GM21786 (cell line): Measurements from ENCODE around the gene TMEM94.
"Not testable (repeated sequence)": the region's sequence is repeated elsewhere in the genome, so short reads cannot be mapped to it uniquely, and the experiment has no call there.

Experiments used
- ATAC-seq: cut with Tn5 transposase; IDR thresholded peaks from one replicate; pipeline ENCODE4 v1.9.1; 2021; ENCODE audit not compliant: unreplicated experiment

TMEM94 gene

DNA sequence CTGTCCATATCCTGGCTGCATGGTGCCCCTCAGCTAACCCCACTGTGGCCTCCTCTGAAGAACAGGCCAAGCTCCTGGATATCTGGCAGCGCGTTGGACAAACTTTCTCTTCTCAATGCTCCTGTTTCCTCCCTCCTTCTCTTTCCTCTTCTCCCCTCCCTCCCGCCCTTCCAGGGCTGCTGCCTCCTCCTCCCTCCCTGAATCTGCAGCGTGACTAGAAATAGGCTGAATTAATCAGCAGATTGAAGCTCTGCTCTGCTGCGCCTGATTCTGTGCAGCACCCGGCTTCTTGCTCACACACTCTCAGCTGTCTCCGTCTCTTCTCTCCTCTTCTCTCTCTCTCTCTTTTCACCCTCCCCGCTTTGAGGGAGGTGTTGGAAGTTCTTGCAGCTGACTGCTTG lies 19.8 kb downstream of the TMEM94 start:
- ATAC-seq = no peak

DNA sequence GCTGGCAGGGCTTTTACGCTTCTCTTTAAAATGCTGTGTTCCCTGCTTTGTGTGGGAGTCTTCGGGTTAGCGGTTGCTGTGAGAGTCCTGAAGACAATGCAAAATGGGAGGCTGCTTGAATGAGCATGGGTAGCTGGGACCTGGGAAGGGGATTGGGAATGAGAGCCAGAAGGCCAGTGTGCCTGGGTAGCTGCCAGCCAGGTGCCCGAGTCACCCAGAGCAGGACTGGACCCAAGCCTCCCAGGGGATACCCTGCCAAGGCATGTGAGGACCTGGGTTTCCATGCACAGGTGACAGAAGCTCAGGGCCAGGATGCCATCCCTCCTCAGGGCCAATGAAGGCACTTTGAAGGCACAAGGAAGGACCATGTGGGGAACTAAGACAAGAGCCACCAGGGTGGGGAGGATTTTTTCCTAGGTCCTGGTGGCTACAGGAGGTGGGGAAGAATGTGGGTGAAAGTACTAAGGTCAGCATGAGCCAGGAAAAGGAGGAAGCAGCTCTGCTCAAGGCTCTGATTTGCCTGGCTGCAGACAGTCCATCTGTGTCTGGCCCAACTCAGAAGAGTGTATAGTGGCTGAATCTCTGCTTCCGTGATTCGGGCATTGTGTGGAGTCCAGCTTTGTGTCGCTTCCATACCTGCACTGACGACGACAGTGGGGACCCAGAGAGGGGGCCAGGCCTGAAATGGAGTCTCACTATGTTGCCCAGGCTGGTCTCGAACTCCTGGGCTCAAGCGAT lies 20.5 kb downstream of the TMEM94 start:
- no peak for ATAC-seq

DNA sequence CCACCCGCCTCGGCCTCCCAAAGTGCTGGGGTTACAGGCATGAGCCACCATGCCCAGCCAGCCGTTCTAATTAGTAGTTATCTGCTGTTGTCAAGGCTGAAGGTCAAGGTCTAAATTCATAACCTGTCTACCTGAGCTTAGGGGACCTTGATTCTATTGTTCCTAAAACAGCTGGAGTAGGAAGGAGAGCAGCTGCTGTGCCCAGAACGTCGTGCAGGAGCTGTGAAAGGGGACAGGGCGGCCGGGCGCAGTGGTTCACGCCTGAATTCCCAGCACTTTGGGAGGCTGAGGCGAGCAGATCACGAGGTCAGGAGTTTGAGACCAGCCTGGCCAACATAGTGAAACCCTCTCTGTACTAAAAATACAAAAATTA lies 21.0 kb downstream of the TMEM94 start:
- ATAC-seq = not testable (repeated sequence)

DNA sequence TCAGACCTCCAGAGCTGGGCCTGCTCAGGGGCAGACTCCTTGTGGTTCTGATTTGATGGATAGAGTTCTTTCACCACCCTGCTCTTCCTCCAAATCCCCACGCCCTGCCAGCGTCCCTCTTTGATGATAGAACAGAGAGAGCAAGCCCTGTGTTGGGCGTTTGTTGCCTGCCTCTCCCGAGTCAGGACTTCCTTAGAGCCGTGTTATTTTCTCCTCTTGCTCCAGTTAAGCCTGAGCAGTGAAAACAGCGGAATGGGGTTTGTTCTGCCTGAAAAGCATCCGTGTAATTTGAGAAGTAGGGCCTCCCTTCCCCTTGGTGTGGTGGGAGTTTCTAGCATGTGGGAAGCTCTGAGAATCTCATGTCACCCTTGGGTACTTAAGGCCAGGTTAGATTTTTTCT lies 22.1 kb downstream of the TMEM94 start:
- ATAC-seq = no peak

DNA sequence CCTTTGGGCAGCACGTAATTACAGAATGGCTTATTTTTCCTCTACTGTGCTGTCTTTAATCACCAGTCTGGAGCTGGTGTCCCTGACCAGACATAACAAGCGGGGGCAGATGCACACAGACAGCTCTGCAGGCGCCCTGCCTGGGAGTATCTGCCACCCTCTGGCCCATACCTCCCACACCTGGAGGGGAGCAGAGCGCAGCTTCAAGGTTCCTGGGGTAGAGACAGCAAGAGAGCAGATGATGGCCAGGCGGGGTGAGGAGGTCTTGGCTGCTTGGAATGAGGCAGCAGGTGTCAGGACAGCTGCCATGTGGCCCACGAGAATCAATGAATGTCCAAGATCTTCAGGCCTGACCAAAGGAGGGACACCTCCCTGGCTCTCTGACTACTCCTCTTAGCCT lies 23.8 kb downstream of the TMEM94 start:
- no peak for ATAC-seq

DNA sequence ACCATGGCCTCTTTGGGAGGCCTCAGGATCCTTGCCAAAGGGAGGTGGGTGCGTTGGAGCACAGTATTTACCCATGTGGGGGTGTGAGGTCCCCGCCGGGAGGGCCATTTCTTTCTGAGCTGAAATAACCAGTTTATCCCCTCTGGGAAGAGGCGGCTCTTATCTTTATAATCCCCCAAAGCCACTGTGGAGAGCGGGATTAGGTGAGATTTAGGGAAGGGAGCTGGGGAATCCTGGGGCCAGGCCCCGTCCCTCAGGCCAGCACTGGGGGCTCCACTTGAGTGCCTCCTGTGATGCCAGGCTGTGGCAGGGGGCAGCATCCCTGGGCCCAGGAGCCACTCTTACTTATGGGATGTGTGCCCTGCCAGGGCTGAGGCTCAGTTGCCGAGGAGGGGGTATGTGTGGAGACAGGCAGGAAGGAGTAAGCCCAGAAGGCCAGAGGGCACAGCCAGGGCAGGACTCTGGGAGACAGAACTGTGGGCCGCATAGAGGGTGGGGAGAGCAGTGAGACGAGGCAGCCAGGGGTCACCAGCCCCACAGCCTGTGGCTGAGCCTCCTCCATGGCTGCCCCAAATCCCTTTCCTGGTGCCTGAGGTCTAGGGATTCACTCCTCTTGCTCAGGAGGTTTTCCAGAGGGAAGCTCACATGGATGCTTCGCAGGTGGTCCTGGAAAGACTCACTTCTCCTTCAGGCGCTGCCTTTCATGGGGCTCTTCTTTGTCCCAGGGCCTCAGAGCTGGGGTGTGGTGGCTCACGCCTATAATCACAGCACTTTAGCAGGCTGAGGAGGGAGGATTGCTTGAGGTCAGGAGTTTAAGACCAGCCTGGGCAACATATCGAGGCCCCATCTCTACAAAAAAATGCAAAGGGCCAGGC lies 25.0 kb downstream of the TMEM94 start:
- no peak for ATAC-seq

DNA sequence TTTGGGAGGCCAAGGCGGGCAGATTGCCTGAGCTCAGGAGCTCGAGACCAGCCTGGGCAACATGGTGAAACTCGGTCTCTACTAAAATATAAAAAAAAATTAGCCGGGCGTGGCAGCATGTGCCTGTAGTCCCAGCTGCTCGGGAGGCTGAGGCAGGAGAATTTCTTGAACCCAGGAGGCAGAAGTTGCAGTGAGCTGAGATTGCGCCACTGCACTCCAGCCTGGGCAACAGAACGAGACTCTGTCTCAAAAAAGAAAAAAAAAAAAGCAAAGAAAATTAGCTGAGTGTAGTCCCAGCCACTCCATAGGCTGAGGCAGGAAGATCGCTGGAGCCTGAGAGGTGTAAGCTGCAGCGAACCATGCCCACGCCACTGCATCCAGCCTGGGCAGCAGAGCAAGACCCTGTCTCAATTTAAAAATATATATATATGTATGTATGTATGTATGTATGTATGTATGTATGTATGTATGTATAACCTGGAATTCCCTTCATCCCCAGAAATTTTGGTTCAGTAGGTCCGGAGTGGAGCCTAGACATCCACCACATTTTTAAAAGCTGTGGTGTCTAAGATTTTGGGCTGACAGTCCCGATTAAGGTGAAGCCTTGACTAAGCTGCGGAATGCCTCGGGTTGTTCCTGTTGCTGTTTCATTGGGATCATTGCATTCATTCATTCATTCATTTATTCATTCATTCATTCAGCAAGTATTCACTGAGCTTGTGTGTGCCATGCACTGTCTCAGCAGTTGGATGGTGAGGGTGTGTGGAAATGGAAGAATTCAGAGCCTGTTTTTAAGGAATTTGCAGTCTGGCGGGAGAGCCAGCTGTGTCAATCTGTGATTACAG lies 25.9 kb downstream of the TMEM94 start:
- no peak for ATAC-seq

DNA sequence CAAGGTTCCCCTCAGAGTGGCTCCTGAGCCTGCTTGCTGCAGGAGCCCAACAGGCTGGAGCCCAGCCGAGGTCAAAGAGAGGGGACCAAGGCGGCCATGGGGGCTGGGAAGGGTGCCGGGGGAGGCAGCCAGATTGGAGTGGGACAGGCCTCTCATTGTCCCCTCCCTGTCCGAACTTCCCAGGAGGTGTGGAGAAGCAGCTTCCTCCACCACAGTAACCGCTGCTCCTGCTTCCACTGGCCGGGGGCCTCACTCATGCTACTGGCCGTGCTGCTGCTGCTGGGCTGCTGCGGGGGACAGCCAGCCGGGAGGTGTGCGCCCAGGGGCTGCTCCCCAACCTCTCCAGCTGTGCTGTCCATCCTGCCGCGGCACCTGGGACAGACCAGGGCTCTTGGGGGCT lies 29.3 kb downstream of the TMEM94 start:
- ATAC-seq = no peak

DNA sequence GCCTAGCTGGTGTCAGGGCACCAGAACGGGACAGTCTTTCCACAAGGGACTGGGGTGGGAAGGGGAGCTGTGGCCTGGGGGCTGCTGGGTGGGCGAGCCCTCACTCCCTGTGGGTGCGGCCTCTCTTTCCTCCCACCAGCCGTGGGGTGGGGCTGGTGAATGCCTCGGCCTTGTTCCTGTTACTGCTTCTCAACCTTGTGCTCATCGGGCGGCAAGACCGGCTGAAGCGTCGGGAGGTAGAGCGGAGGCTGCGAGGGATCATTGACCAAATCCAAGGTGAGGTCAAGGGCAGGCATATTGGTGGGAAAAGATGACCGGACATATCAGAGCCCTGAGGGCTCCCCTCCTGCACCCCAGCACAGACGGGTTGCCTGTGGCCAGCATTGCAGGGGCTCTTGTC lies 29.7 kb downstream of the TMEM94 start:
- no peak for ATAC-seq

DNA sequence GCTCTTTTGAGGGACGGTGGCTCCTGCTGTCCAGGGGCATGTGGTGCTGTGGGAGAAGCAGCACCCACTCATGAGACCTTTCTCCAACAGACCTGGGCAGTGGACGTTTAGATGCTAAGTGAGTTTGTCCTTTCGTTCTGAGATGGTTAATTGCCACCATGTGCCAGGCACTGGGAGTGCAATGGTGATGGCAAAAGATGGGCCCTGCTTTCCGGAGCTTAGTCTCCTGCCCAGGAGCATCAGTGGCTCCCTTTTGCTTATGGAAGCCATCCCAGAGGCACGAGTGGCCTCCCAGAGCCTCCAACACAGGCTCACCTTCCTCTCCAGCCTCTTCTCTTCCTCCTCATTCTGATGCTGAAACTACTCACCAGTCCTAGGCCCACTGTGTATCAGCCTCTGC lies 30.5 kb downstream of the TMEM94 start:
- ATAC-seq = no peak

DNA sequence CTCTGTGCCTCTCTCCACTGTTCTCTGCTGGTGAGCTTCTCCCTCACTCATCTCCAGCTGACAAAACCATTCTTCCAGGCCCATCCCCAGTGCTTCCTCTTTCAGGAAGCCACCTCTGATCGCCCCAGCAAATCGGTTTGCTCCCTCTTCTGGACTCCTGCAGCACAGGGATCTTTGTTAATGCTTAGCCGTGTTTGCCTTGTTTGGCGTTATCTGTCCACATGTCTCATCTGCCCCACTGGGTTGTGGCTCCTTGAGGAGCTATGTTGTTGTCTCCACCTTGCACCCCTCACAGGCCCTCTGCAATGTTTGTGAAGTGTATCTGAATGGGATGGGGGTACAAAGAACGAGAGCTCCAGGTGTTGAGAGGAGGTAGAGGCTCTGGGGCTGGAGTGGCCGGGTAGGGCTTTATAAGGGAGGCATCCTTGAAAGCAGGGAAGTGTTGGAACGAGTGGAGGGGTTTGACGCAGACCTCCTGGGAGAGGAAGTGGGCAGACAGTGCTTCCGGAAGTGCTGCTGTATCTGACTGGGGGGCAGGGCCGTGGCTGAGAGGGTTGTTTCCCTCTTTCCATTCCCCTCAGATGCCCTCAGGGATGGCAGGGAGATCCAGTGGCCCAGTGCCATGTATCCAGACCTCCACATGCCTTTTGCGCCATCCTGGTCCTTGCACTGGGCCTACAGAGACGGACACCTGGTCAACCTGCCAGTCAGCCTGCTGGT lies 31.1 kb downstream of the TMEM94 start:
- no peak for ATAC-seq

DNA sequence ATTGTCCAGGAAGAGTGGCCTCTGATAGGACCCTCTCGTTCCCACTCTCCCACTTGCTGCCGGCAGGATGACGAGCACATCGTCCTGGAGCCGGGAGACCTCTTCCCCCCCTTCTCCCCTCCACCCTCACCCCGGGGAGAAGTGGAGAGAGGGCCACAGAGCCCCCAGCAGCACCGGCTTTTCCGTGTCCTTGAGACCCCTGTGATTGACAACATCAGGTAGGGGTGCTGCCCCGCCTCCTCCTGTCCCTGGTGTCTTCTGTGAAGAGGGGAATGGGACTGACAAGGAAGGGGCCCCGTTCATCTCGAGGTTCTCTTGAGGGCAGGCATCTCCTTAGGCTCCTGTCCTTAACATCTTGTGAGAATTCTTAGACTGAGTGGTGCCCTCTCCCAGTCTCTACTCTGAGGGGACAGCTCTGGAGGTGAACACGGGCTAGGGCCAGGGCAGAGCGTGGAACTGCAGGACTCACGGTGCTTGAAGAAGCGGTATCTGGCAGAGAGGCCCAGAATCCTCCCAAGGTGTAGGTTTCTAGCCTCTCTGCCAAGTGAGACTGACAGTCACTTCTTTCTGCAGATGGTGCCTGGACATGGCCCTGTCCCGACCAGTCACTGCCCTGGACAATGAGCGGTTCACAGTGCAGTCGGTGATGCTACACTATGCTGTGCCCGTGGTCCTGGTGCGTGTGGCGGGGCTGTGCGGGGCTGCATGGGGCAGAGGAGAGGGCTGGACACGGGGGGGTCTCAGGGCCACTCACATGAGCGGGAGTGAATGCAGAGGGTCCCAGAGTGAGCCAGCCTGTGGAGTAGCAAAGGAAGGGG lies 32.5 kb downstream of the TMEM94 start:
- ATAC-seq = no peak

DNA sequence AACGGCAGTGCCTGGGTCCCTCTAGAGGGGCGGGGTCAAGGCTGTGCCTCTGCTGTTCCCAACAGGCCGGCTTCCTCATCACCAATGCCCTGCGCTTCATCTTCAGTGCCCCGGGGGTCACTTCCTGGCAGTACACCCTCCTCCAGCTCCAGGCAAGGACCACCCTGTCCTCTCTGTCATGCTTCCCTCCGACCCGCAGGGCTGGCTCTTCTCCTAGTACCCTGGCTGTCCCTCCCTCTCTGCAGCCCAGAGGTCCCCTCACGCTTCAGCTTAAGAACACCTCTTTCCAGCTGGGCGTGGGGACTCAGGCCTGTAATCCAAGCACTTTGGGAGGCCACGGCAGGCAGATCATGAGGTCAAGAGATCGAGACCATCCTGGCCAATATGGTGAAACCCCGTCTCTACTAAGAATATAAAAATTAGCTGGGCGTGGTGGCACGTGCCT lies 33.1 kb downstream of the TMEM94 start:
- ATAC-seq = no peak

DNA sequence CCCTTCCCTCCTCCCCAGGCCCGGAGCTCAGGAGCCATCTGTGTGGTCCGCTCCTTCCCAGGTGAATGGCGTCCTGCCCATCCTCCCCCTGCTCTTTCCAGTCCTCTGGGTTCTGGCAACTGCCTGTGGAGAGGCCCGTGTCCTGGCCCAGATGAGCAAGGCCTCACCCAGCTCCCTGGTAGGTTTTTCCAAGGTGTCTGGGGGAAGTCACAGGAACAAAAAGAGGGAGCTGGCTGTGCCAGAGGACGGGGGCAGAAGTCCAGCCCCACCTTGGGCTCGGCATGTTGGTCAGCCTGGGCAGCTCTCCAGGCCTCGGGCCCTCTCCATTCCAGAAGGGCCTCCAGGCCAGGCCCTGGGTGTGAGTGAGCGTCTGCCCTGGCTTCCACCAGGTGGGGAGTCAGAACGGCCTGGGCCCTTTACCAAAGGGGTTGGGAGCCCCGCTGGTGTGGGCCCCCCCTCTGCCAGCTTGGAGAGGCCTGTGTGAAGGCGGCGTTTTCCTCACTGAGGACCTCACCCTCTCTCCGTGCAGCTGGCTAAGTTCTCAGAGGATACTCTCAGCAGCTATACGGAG lies 33.8 kb downstream of the TMEM94 start:
- no peak for ATAC-seq

DNA sequence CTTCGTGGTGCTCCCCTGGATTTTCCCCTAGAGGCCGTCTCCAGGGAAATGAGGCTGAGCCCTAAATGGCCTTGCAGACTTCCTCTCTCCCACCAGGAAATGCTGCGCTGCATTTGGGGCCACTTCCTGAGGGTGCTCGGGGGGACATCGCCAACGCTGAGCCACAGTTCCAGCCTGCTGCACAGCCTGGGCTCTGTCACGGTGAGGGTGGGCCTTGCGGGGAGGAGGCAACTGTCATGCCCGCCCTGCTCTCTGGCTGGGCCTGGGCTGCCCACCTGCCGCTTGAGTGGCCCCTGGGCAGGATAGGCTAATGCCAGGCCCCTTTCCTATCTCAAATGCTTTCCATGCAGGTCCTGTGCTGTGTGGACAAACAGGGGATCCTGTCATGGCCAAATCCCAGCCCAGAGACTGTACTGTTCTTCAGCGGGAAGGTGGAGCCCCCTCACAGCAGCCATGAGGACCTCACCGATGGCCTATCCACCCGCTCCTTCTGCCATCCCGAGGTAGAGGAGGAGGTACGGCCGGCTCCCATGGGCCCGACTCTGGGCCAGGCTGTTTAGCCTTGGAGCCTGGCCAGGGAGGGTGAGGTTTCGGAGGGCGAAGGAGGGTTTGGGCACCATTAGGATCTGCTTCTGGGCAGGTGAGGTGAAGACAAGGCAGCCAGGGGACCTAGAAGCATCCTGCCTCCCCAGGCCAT lies 34.7 kb downstream of the TMEM94 start:
- ATAC-seq = no peak

DNA sequence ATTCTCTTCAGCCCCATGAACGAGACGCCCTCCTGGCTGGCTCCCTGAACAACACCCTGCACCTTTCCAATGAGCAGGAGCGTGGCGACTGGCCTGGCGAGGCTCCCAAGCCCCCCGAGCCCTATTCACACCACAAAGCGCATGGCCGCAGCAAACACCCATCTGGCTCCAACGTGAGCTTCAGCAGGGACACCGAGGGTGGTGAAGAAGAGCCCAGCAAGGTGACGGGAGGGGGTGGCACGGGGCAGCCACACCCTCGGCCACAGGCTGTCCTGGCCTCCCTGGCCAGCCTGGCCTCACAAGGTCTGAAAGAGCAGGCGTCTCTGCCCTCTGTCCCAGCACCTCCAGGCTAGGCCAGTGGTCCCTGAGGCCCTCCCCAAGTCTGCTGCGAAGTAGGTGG lies 35.2 kb downstream of the TMEM94 start:
- ATAC-seq = no peak

DNA sequence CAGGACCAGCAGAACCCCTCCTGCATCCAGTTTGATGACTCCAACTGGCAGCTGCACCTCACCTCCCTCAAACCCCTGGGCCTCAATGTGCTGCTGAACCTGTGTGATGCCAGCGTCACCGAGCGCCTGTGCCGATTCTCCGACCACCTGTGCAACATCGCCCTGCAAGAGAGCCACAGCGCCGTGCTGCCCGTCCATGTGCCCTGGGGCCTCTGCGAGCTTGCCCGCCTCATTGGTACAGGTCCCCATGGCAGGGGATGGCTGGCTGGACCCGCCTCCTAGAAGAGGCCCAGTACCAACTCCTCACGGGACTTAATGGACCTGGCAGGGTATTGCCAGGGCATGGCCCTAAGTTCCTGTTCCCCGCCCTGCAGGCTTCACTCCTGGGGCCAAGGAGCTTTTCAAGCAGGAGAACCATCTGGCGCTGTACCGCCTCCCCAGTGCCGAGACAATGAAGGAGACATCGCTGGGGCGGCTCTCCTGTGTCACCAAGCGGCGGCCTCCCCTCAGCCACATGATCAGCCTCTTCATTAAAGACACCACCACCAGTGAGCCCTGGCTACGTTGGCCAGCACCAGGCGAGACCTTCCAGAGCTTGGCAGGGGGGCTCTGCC lies 36.2 kb downstream of the TMEM94 start:
- no peak for ATAC-seq

DNA sequence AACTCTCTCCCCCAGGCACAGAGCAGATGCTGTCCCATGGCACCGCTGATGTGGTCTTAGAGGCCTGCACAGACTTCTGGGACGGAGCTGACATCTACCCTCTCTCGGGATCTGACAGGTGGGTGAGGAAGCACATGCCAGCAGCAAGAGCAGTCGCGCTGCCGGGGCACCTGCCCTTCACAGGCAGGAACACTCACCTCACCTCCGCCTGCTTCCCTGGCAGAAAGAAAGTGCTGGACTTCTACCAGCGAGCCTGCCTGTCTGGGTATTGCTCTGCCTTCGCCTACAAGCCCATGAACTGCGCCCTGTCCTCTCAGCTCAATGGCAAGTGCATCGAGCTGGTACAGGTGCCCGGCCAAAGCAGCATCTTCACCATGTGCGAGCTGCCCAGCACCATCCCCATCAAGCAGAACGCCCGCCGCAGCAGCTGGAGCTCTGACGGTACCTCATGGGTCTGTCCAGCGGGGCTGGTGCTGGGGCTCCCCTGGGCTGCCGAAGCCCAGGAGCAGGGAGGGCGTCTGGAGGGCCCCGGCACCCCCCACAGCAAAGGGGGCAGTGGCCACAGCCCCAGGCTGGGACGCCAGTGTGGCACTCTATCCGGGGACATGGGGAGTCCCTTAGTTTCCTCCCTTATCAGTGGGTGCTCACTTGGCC lies 37.2 kb downstream of the TMEM94 start:
- ATAC-seq = no peak
